ENCODE data around the gene TOR1A. TPM values are rescaled to one million over a fixed set of nuclear protein-coding genes. Genes with fewer than 3 reads are reported as not detected.

Gene TOR1A
- total RNA-seq, 1 donor from 2014 or later, result 45.3 TPM

DNA sequence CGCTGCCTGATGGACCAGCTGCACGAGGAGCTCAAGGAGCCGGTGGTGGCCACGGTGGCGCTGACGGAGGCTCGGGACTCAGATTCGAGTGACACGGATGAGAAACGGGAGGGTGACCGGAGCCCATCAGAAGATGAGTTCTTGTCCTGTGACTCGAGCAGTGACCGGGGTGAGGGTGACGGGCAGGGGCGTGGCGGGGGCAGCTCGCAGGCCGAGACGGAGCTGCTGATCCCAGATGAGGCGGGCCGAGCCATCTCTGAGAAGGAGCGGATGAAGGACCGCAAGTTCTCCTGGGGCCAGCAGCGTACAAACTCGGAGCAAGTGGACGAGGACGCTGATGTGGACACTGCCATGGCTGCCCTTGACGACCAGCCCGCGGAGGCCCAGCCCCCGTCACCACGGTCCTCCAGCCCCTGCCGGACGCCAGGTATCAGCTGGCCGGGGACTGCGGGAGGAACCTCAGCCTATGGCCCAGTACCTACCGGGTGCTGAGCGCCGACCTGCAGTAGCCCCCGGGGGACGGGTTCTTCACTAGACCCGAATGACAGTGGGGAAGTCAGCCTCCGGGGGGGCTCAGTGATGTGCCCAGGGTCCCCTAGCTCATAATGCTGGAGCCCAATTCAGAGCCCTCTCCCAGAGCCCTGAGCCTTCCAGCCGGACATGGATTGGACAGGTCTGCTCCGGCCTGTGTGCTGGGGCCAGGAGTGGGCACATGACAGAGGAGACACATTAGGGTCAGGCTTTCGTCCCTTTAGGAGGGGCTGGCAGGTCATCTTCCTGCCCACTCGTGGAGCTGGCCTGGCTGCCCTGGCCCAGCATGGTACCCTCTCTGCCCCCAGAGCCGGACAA is 44.3 kb upstream of the TOR1A start:
- H3K27me3 Mint-ChIP-seq (ENCODE audit: low read depth), result no peaks in the 10 kb centered on the region

DNA sequence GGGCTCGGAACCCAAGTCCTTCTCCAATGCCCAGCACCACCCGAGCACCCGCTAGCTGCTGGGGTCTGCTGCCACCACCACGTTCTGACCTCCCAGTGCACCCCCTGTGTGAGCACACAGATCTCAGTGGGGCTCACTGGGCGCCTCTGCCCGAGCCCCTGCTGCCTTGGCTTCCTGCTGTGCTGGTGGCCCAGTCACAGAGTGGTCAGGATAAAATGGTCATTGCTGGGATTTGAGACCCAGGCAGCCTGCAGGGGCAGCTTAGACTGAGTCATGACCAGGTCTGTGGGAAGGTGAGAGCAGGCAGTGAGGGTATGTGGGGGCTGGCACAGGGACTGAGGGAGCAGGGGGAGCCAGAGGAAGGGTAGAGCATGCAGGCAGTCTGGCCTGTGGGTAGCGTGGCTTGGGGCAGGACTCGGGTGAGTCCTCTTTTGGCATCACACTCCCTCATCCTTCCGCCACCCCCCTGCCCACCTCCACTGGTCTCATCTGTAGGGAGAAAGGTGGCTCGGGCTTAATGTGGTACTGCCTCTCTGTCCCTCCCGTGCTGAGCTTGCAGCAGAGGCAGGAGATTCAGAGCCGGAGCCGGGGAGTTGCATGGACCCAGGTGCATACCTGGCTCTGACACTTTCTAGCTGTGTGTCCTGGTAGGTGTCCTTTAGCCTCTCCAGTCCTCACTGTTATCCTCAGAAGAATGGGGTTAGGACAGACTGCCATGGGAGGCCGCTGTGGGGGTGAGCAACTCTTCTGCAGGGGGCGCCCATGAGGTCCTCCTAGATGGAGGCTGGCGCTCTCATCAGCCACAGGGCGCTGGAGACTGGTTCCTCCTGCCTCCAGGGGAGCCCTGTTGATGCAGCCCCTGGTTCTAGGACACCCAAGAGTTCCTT is 43.4 kb upstream of the TOR1A start:
- no peaks in the 10 kb centered on the region for H3K4me1 Mint-ChIP-seq (ENCODE audit: low read depth)
- no peak overlapping the region for H3K4me3 Mint-ChIP-seq (ENCODE audit: unreplicated experiment)
- no peaks in the 10 kb centered on the region for H3K9me3 Mint-ChIP-seq (ENCODE audit: low read depth)
- peaks cover 18% of the 10 kb centered on the region for H3K36me3 Mint-ChIP-seq (ENCODE audit: low read depth)
- TF ChIP-seq, protein P1, sequence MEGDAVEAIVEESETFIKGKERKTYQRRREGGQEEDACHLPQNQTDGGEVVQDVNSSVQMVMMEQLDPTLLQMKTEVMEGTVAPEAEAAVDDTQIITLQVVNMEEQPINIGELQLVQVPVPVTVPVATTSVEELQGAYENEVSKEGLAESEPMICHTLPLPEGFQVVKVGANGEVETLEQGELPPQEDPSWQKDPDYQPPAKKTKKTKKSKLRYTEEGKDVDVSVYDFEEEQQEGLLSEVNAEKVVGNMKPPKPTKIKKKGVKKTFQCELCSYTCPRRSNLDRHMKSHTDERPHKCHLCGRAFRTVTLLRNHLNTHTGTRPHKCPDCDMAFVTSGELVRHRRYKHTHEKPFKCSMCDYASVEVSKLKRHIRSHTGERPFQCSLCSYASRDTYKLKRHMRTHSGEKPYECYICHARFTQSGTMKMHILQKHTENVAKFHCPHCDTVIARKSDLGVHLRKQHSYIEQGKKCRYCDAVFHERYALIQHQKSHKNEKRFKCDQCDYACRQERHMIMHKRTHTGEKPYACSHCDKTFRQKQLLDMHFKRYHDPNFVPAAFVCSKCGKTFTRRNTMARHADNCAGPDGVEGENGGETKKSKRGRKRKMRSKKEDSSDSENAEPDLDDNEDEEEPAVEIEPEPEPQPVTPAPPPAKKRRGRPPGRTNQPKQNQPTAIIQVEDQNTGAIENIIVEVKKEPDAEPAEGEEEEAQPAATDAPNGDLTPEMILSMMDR (IDR thresholded peaks at IDR 0.05), result no peak
- H3K27ac Mint-ChIP-seq (ENCODE audit: unreplicated experiment), result no peak overlapping the region
- DNase-seq (ENCODE audit: low spot score), result no peak
- no peaks in the 10 kb centered on the region for H3K27me3 Mint-ChIP-seq (ENCODE audit: low read depth)

More for the DNA sequence above, 44.3 kb upstream of the TOR1A start:
- Mint-ChIP-seq H3K27ac (ENCODE audit: unreplicated experiment) (no peak overlapping the region), H3K4me1 (ENCODE audit: low read depth) (no peaks in the 10 kb centered on the region), H3K9me3 (ENCODE audit: low read depth) (no peaks in the 10 kb centered on the region), H3K36me3 (ENCODE audit: low read depth) (peaks cover 18% of the 10 kb centered on the region), H3K4me3 (ENCODE audit: unreplicated experiment) (no peak overlapping the region)
- no peak for DNase-seq (ENCODE audit: low spot score)
- TF ChIP-seq, protein P1 (IDR thresholded peaks at IDR 0.05), result no peak

DNA sequence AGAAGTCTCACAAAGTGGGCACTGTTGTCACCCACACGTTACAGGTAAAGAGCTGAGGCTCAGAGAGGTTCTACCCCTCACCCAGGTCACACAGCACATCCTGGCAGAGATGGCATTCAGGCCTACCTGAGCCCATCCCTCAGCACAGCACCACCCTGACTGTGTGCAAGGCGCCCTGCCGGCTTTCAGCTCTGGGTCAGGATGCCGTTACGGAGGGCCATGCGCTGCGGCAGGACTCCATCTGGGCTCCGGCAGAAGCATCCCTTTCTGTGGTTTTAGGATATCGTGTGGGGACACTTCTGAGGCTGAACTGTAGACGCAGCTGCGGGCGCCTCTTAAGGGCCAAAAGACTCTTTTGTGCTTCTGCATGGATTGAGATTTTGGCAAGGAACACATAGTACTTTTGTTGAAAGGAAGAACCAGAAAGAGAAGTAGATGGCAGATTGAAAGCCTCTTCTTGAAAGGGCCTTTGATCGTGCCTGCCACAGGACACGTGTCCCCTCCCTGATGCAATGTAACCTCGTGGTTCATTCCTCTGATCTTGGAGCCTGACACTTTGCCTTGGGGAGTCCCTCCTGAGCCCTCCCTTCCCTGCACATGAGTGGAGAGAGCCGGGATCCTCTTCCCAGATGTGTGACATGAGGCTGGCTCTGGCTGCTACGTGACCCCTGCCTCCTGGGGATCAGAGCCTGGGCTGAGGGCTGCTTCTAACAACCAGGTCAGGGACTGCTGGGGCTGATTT is 42.6 kb upstream of the TOR1A start:
- H3K4me3 Mint-ChIP-seq (ENCODE audit: unreplicated experiment), result no peak overlapping the region
- H3K27me3 Mint-ChIP-seq (ENCODE audit: low read depth), result no peaks in the 10 kb centered on the region
- H3K9me3 Mint-ChIP-seq (ENCODE audit: low read depth), result no peaks in the 10 kb centered on the region
- TF ChIP-seq, protein P1 (IDR thresholded peaks at IDR 0.05), result no peak
- no peaks in the 10 kb centered on the region for H3K4me1 Mint-ChIP-seq (ENCODE audit: low read depth)
- no peak for DNase-seq (ENCODE audit: low spot score)
- H3K27ac Mint-ChIP-seq (ENCODE audit: unreplicated experiment), result no peak overlapping the region
- peaks cover 24% of the 10 kb centered on the region for H3K36me3 Mint-ChIP-seq (ENCODE audit: low read depth)

DNA sequence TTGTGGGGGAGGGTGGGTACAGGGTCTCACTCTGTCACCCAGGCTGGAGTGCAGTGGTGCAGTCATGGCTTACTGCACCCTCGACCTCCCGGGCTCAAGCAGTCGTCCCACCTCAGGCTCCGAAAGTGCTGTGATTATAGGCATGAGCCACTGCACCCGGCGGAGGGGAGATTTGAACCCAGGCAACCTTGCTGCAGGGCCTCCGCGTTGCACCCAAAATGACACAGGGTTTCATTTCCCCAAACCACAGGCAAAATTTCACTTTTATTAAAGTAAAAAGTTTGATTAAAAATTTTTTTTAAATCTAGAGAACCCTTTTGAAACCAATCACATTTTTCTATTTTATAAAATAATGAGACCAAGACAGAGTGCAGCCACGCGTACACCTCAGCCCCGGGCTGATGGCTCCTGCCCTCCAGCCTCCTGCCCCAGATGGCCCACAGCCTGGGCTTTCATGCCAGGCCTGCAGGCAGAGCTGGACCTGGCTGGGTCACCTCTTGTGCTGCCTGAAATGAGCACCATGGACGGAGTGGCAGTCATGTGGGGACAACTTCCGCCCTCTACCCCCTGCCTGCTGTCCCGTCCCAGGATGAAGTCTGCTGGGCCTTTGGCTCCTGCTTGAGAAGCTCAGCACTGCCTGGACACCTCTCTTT is 41.9 kb upstream of the TOR1A start:
- no peaks in the 10 kb centered on the region for H3K9me3 Mint-ChIP-seq (ENCODE audit: low read depth)
- H3K4me1 Mint-ChIP-seq (ENCODE audit: low read depth), result no peaks in the 10 kb centered on the region
- peaks cover 28% of the 10 kb centered on the region for H3K36me3 Mint-ChIP-seq (ENCODE audit: low read depth)
- DNase-seq (ENCODE audit: low spot score), result no peak
- H3K4me3 Mint-ChIP-seq (ENCODE audit: unreplicated experiment), result no peak overlapping the region
- no peak overlapping the region for H3K27ac Mint-ChIP-seq (ENCODE audit: unreplicated experiment)
- H3K27me3 Mint-ChIP-seq (ENCODE audit: low read depth), result no peaks in the 10 kb centered on the region
- TF ChIP-seq, protein P1 (IDR thresholded peaks at IDR 0.05), result no peak
